HepG2 (cell line): ENCODE data around the gene RGS19. TPM values are rescaled to one million over a fixed set of nuclear protein-coding genes. Genes with fewer than 3 reads are reported as not detected.

ENCODE experiments used
- ARID2 ChIP-seq: sonication (generic); formaldehyde crosslinking; IDR thresholded peaks from 2 replicates; pipeline ENCODE4 v1.8.1; 2022; ENCODE audit warnings: mild to moderate bottlenecking, missing genetic modification reagents, borderline replicate concordance
- ATF7-NPFF ChIP-seq: sonication (generic); formaldehyde crosslinking; IDR thresholded peaks from 2 replicates; pipeline ENCODE4 v1.8.1; 2023; ENCODE audit warnings: mild to moderate bottlenecking, low read depth, missing genetic modification reagents, moderate library complexity
- ETV5 ChIP-seq: IDR thresholded peaks from 2 replicates; pipeline ENCODE4 v1.6.1; 2018; ENCODE audit warnings: missing biosample characterization, missing genetic modification reagents, inconsistent platforms, borderline replicate concordance
- KDM5B ChIP-seq: sonication (generic); formaldehyde crosslinking; IDR thresholded peaks from 2 replicates; pipeline ENCODE4 v1.4.0; 2020; ENCODE audit warnings: missing genetic modification reagents, mild to moderate bottlenecking, borderline replicate concordance
- KLF15 ChIP-seq: sonication (generic); formaldehyde crosslinking; IDR thresholded peaks from 2 replicates; pipeline ENCODE4 v1.8.1; 2023; ENCODE audit warnings: borderline replicate concordance, mild to moderate bottlenecking, inconsistent platforms, missing genetic modification reagents, mixed read lengths
- MAFG ChIP-seq: sonication (generic); formaldehyde crosslinking; IDR thresholded peaks from 2 replicates; pipeline ENCODE4 v1.5.1; 2020; ENCODE audit warnings: mild to moderate bottlenecking, missing genetic modification reagents
- NR2F2 ChIP-seq: IDR thresholded peaks from 2 replicates; pipeline ENCODE4 v1.6.1; 2012; ENCODE audit warnings: low read depth, inconsistent platforms, borderline replicate concordance
- PCBP2 ChIP-seq: fragments of 200-400 bp; formaldehyde crosslinking; optimal IDR thresholded peaks from 2 replicates; pipeline ENCODE3; 2018; ENCODE audit warnings: low read length, low read depth; ENCODE audit not compliant: poor library complexity, severe bottlenecking
- POGZ ChIP-seq: sonication (generic); formaldehyde crosslinking; IDR thresholded peaks from 2 replicates; pipeline ENCODE4 v1.4.0; 2020; ENCODE audit warnings: mild to moderate bottlenecking, missing genetic modification reagents
- SP2 ChIP-seq: sonication (generic); formaldehyde crosslinking; IDR thresholded peaks from 2 replicates; pipeline ENCODE4 v1.5.1; 2020; ENCODE audit warnings: mild to moderate bottlenecking, missing genetic modification reagents
- TBX3 ChIP-seq: fragments of 450-650 bp; IDR thresholded peaks from 2 replicates; pipeline ENCODE4 v1.6.1; 2017; ENCODE audit warnings: antibody characterized with exemption, mild to moderate bottlenecking, inconsistent platforms, borderline replicate concordance
- ZKSCAN8 ChIP-seq: IDR thresholded peaks from 2 replicates; pipeline ENCODE4 v1.6.1; 2016; ENCODE audit warnings: borderline replicate concordance, missing genetic modification reagents, missing compliant biosample characterization
- ZNF263 ChIP-seq: sonication (generic); formaldehyde crosslinking; IDR thresholded peaks from 2 replicates; pipeline ENCODE4 v1.4.0; 2020; ENCODE audit warnings: missing genetic modification reagents
- ZNF296 ChIP-seq: sonication (generic); formaldehyde crosslinking; conservative IDR thresholded peaks from 2 replicates; pipeline ENCODE4 v1.5.0; 2020; ENCODE audit warnings: mild to moderate bottlenecking, missing genetic modification reagents
- ZNF354B ChIP-seq: sonication (generic); formaldehyde crosslinking; IDR thresholded peaks from 2 replicates; pipeline ENCODE4 v1.8.0; 2022; ENCODE audit warnings: mild to moderate bottlenecking, missing genetic modification reagents
- ZNF589 ChIP-seq: sonication (generic); formaldehyde crosslinking; conservative IDR thresholded peaks from 2 replicates; pipeline ENCODE4 v1.8.0; 2022; ENCODE audit warnings: mild to moderate bottlenecking, moderate library complexity, missing genetic modification reagents
- ZNF660 ChIP-seq: sonication (generic); formaldehyde crosslinking; IDR thresholded peaks from 2 replicates; pipeline ENCODE4 v1.5.1; 2020; ENCODE audit warnings: mild to moderate bottlenecking, low read depth, missing genetic modification reagents, borderline replicate concordance
- ZNF788 ChIP-seq: sonication (generic); formaldehyde crosslinking; IDR thresholded peaks from 2 replicates; pipeline ENCODE4 v1.5.0; 2020; ENCODE audit warnings: mild to moderate bottlenecking, missing genetic modification reagents, borderline replicate concordance
- polyA plus RNA-seq, 8 experiments: library from polyadenylated mRNA; depleted of rRNA in 3 of 8; stranded (reverse) in 7 of 8; unstranded in 1 of 8; fragments of >200 nt; fragmentation: Illumina TruSeq in 4 of 8; extraction: Trizol in 4 of 8; gene quantifications; 2 replicates each; pipeline versions ENCODE4 v1.2.1 to v1.2.3, GENCODE V29; 2011 to 2016; ENCODE audit warnings: low read depth in 4 of 8, missing spikeins in 1 of 8, mixed read lengths in 1 of 8; ENCODE audit not compliant: insufficient read depth in 1 of 8
- total RNA-seq, 5 experiments: library from RNA; depleted of rRNA; stranded (reverse); fragments of >200 nt; fragmentation: Illumina TruSeq; extraction: Trizol; gene quantifications; 2 replicates each; pipeline ENCODE4 v1.2.3, GENCODE V29; 2016; ENCODE audit warnings: low read depth in 1 of 5
- TF ChIP-seq, protein P1 (sequence below): sonication (generic); formaldehyde crosslinking; IDR thresholded peaks from 2 replicates; pipeline ENCODE4 v1.9.0; 2022; ENCODE audit warnings: low read depth, missing genetic modification reagents
- TF ChIP-seq, protein P2 (sequence below): sonication (generic); formaldehyde crosslinking; IDR thresholded peaks from 2 replicates; pipeline ENCODE4 v1.5.1; 2020; ENCODE audit warnings: mild to moderate bottlenecking, missing genetic modification reagents, moderate library complexity
- TF ChIP-seq, protein P3 (sequence below): sonication (generic); formaldehyde crosslinking; IDR thresholded peaks from 2 replicates; pipeline ENCODE4 v1.4.0; 2020; ENCODE audit warnings: mild to moderate bottlenecking, missing genetic modification reagents

The RGS19 gene
- total and polyA plus RNA-seq, 2 of the 13 experiments (the other 11 are each of a cell fraction or from before 2014, with no cell fraction given): 10.7 to 11.9 TPM

DNA sequence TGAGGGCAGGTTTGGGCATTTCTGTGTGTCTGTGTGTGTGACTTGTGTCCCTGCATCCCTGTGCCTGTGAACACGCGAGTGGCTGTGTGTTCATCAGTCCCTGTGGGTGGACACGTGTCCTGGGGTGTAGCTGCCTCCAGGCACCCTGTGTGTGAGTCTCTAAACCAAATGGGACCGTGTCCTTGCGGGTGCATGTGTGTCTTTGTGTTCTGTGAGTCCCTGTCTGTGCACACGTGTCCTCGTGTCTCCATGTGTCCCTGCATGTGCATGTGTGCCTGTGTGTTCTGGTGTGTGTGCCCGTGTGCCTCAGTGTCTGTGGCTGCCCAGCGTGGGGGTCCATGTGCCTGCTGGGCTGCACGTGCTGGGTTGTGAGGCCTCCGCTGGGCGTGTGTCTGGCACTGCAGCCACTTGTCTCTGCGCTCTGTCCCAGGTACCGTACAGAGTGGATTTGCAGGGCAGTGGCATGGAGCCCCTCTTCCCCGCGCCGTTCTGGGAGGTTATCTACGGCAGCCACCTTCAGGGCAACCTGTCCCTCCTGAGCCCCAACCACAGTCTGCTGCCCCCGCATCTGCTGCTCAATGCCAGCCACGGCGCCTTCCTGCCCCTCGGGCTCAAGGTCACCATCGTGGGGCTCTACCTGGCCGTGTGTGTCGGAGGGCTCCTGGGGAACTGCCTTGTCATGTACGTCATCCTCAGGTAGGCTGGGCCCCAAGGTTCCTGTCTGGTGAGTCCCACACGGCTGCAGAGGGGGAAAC, 13.1 kb upstream of the RGS19 start (continued):
- TF ChIP-seq ZKSCAN8 (CRISPR knock-in tag) (no peak), ETV5 (CRISPR knock-in tag) (peak; percentile 8; the same call in 1 of the 2 replicates), ZNF589 (no peak), PCBP2 (no peak), ZNF296 (CRISPR knock-in tag) (0 out of 2 replicates have a peak, but pooled peaks have one; percentile 27), ZNF788 (0 out of 2 replicates have a peak, but pooled peaks have one; percentile 7), MAFG (CRISPR knock-in tag) (no peak), KDM5B (CRISPR knock-in tag) (no peak), ZNF660 (no peak), KLF15 (no peak), ZNF263 (CRISPR knock-in tag) (no peak), NR2F2 (no peak), POGZ (CRISPR knock-in tag) (no peak), ARID2 (CRISPR knock-in tag) (no peak), ZNF354B (CRISPR knock-in tag) (no peak), SP2 (CRISPR knock-in tag) (no peak), ATF7-NPFF (CRISPR knock-in tag) (no peak), TBX3 (no peak)
- TF ChIP-seq, protein P1, sequence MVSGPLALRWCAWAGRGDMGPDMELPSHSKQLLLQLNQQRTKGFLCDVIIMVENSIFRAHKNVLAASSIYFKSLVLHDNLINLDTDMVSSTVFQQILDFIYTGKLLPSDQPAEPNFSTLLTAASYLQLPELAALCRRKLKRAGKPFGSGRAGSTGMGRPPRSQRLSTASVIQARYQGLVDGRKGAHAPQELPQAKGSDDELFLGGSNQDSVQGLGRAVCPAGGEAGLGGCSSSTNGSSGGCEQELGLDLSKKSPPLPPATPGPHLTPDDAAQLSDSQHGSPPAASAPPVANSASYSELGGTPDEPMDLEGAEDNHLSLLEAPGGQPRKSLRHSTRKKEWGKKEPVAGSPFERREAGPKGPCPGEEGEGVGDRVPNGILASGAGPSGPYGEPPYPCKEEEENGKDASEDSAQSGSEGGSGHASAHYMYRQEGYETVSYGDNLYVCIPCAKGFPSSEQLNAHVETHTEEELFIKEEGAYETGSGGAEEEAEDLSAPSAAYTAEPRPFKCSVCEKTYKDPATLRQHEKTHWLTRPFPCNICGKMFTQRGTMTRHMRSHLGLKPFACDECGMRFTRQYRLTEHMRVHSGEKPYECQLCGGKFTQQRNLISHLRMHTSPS (CRISPR knock-in tag): no peak
- TF ChIP-seq, protein P2, sequence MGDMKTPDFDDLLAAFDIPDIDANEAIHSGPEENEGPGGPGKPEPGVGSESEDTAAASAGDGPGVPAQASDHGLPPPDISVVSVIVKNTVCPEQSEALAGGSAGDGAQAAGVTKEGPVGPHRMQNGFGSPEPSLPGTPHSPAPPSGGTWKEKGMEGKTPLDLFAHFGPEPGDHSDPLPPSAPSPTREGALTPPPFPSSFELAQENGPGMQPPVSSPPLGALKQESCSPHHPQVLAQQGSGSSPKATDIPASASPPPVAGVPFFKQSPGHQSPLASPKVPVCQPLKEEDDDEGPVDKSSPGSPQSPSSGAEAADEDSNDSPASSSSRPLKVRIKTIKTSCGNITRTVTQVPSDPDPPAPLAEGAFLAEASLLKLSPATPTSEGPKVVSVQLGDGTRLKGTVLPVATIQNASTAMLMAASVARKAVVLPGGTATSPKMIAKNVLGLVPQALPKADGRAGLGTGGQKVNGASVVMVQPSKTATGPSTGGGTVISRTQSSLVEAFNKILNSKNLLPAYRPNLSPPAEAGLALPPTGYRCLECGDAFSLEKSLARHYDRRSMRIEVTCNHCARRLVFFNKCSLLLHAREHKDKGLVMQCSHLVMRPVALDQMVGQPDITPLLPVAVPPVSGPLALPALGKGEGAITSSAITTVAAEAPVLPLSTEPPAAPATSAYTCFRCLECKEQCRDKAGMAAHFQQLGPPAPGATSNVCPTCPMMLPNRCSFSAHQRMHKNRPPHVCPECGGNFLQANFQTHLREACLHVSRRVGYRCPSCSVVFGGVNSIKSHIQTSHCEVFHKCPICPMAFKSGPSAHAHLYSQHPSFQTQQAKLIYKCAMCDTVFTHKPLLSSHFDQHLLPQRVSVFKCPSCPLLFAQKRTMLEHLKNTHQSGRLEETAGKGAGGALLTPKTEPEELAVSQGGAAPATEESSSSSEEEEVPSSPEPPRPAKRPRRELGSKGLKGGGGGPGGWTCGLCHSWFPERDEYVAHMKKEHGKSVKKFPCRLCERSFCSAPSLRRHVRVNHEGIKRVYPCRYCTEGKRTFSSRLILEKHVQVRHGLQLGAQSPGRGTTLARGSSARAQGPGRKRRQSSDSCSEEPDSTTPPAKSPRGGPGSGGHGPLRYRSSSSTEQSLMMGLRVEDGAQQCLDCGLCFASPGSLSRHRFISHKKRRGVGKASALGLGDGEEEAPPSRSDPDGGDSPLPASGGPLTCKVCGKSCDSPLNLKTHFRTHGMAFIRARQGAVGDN: peak; percentile 36; the same call in 1 of the 2 replicates
- TF ChIP-seq, protein P3, sequence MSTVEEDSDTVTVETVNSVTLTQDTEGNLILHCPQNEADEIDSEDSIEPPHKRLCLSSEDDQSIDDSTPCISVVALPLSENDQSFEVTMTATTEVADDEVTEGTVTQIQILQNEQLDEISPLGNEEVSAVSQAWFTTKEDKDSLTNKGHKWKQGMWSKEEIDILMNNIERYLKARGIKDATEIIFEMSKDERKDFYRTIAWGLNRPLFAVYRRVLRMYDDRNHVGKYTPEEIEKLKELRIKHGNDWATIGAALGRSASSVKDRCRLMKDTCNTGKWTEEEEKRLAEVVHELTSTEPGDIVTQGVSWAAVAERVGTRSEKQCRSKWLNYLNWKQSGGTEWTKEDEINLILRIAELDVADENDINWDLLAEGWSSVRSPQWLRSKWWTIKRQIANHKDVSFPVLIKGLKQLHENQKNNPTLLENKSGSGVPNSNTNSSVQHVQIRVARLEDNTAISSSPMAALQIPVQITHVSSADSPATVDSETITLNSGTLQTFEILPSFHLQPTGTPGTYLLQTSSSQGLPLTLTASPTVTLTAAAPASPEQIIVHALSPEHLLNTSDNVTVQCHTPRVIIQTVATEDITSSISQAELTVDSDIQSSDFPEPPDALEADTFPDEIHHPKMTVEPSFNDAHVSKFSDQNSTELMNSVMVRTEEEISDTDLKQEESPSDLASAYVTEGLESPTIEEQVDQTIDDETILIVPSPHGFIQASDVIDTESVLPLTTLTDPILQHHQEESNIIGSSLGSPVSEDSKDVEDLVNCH: no peak
